Naive thymus-derived CD4-positive, alpha-beta T cell (primary cell): ENCODE results near the gene CABCOCO1. TPM values are rescaled to one million over a fixed set of nuclear protein-coding genes. Genes with fewer than 3 reads are reported as not detected.

Source experiments
- ATAC-seq: fragments of 150-1000 bp; cut with Tn5 transposase; 2 replicates; pipeline ENCODE4 v1.10.0; 2021; ENCODE audit warnings: mild to moderate bottlenecking, moderate library complexity
- CTCF ChIA-PET: fragments of 350-600 bp; sonication (Branson Sonifier 250); formaldehyde crosslinking; loops from one replicate; lab custom pipeline; 2021; ENCODE audit warnings: antibody characterized with exemption; lab: Charles Lee
- POLR2A ChIA-PET: fragments of 350-600 bp; sonication (Branson Sonifier 250); formaldehyde crosslinking; loops from one replicate; lab custom pipeline; 2021; ENCODE audit warnings: antibody characterized with exemption, inconsistent platforms; lab: Charles Lee
- DNase-seq, 9 donors: peaks; one replicate each; pipeline versions ENCODE4 v3.0.0 to v3.0.0-alpha.2; 2020 to 2022; ENCODE audit warnings: mixed read lengths in 1 of 9
- H3K27ac ChIP-seq: one replicate; pipeline ENCODE4 v1.7.0; 2013; ENCODE audit warnings: mild to moderate bottlenecking, low read depth, low read length, moderate library complexity
- H3K27me3 ChIP-seq, 2 donors: one replicate each; pipeline ENCODE4 v1.7.0; 2013; ENCODE audit warnings: low read length in 2 of 2, mild to moderate bottlenecking in 2 of 2, moderate library complexity in 2 of 2; ENCODE audit not compliant: control insufficient read depth in 2 of 2, insufficient read depth in 2 of 2
- H3K36me3 ChIP-seq, 3 experiments: 1 replicate in 2 of 3; 2 replicates in 1 of 3; pipeline ENCODE4 v1.7.0; 2013; ENCODE audit warnings: low read length in 3 of 3, mild to moderate bottlenecking in 3 of 3, moderate library complexity in 1 of 3; ENCODE audit not compliant: insufficient read depth in 3 of 3, control insufficient read depth in 2 of 3
- H3K4me1 ChIP-seq, 2 donors: one replicate each; pipeline ENCODE4 v1.7.0; 2013; ENCODE audit warnings: low read length in 2 of 2, mild to moderate bottlenecking in 2 of 2, moderate library complexity in 1 of 2; ENCODE audit not compliant: control insufficient read depth in 2 of 2, insufficient read depth in 2 of 2
- H3K4me3 ChIP-seq: 2 replicates; pipeline ENCODE4 v1.7.0; 2013; ENCODE audit warnings: mild to moderate bottlenecking, low read length
- H3K9me3 ChIP-seq, 3 experiments: 1 replicate in 2 of 3; 2 replicates in 1 of 3; pipeline ENCODE4 v1.7.0; 2013; ENCODE audit warnings: low read length in 3 of 3; ENCODE audit not compliant: control insufficient read depth in 2 of 3
- H3K27ac Mint-ChIP-seq, 9 donors: one replicate each; pipeline ENCODE4 v1.8.0; 2020 to 2022; ENCODE audit warnings: mixed read lengths in 9 of 9, mild to moderate bottlenecking in 8 of 9, moderate library complexity in 5 of 9, inconsistent platforms in 2 of 9
- H3K27me3 Mint-ChIP-seq, 5 donors: one replicate each; pipeline ENCODE4 v1.8.0; 2021 to 2022; ENCODE audit warnings: mixed read lengths in 5 of 5, mild to moderate bottlenecking in 1 of 5
- H3K36me3 Mint-ChIP-seq, 5 donors: one replicate each; pipeline ENCODE4 v1.8.0; 2020 to 2022; ENCODE audit warnings: mixed read lengths in 5 of 5, mild to moderate bottlenecking in 3 of 5, inconsistent platforms in 1 of 5
- H3K4me1 Mint-ChIP-seq, 7 donors: one replicate each; pipeline ENCODE4 v1.8.0; 2020 to 2022; ENCODE audit warnings: mixed read lengths in 7 of 7, mild to moderate bottlenecking in 3 of 7, inconsistent platforms in 1 of 7
- H3K4me3 Mint-ChIP-seq, 10 donors: one replicate each; pipeline ENCODE4 v1.8.0; 2020 to 2022; ENCODE audit warnings: mild to moderate bottlenecking in 10 of 10, mixed read lengths in 10 of 10, moderate library complexity in 6 of 10, inconsistent platforms in 2 of 10
- H3K9me3 Mint-ChIP-seq, 11 donors: one replicate each; pipeline ENCODE4 v1.8.0; 2020 to 2022; ENCODE audit warnings: mixed read lengths in 11 of 11, mild to moderate bottlenecking in 4 of 11, inconsistent platforms in 1 of 11, moderate library complexity in 1 of 11
- intact Hi-C, 2 donors: fragments of 100-400 bp; cut with micrococcal nuclease; formaldehyde crosslinking; loops; one replicate each; pipeline ENCODE4 v1.15.1; 2023
- polyA plus RNA-seq, 2 donors: library from polyadenylated mRNA; unstranded; fragments of 300-500 nt; fragmentation: Illumina TruSeq; gene quantifications; one replicate each; pipeline ENCODE4 v1.2.3, GENCODE V29; 2021
- total RNA-seq, 6 experiments: library from RNA in 5 of 6; stranded (reverse) in 5 of 6; gene quantifications; 1 replicate in 5 of 6; 2 replicates in 1 of 6; pipeline ENCODE4 v1.2.3 and lab custom pipeline; 2021 to 2026

CABCOCO1 gene
- total and polyA plus RNA-seq, 7 experiments from 2014 or later: not detected

DNA sequence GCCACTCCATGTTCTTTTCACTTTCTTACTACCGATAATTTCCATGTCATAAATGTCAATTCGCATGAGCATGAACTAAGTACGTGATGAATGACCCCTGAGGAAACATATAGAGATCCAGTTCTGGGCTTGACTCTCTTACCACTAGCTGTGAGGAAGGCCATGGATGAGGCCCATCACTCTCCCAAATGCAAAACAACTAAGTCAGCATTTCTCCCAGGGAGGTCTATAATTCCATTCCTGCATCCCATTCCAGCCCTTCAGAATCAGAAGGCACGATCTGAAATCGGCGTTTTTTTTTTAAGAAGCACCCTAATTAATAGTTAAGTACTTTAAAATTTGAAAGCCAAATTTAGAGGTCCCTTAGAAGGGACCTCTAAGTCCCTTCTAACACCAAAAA lies 116.5 kb downstream of the CABCOCO1 start:
- Histone ChIP-seq H3K4me1 (no peaks in the 10 kb centered on the region), H3K4me3 (no peak overlapping the region), H3K27me3 (no peaks in the 10 kb centered on the region), H3K9me3 (no peaks in the 10 kb centered on the region), H3K36me3 (no peaks in the 10 kb centered on the region), H3K27ac (no peak overlapping the region)
- ATAC-seq: no peak
- intact Hi-C loops: no loop called here
- H3K4me1 Mint-ChIP-seq: peaks cover 0 to 23% (median 0%) of the 10 kb centered on the region in 7 donors
- H3K9me3 Mint-ChIP-seq: peaks cover 0 to 5% (median 0%) of the 10 kb centered on the region in 11 donors
- peaks cover 0 to 7% (median 0%) of the 10 kb centered on the region in 5 donors for H3K36me3 Mint-ChIP-seq
- H3K4me3 Mint-ChIP-seq: no peak overlapping the region
- H3K27me3 Mint-ChIP-seq: peaks cover 0 to 5% (median 0%) of the 10 kb centered on the region in 5 donors
- ChIA-PET CTCF (interaction anchor here (0.6 kb wide), 1 partner anchor 1834 kb away, joined by 4 read pairs; no protein-coding TSS in a partner anchor), POLR2A (no interaction called here)
- DNase-seq: no peak
- peak overlapping the region in 1 of 9 donors; percentile 3 for H3K27ac Mint-ChIP-seq

DNA sequence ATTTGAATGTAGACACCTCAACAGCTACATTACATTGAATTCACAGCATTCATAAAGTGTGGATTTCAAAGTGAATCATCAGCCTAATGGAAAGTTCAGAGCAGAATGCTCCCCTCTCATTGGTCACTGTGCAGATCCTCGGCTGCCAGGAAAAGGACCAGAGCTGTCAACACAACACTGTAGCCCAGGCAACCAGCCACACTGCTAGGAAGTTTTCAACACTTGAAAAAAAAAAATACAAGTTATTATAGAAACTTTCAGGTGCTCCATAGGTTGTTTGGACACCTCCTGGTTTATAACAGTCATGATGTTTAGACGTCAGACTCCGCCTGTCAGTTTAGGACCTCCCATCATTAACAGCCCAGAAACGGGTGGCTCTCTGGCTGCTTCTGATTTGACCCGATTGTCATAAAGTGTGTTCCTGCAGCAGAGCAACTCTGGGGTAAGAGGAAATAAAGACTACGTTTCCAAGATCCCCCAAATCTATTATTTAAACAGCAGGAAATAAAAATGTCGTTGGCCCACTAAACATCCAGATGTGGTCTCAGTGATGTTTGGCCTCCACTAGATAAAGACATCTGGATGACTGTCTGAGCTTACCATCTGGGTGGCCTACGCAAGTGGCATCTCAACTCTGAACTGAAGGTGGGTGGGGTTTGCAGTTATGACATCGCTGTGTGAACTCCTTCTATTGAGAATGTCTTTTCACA lies 117.4 kb downstream of the CABCOCO1 start:
- intact Hi-C loops: no loop called here
- no peak for DNase-seq
- Histone ChIP-seq H3K4me1 (no peaks in the 10 kb centered on the region), H3K27ac (no peak overlapping the region), H3K4me3 (no peak overlapping the region), H3K27me3 (no peaks in the 10 kb centered on the region), H3K36me3 (no peaks in the 10 kb centered on the region), H3K9me3 (no peaks in the 10 kb centered on the region)
- peaks cover 0 to 7% (median 0%) of the 10 kb centered on the region in 11 donors for H3K9me3 Mint-ChIP-seq
- CTCF ChIA-PET: no interaction called here
- H3K27ac Mint-ChIP-seq: no peak overlapping the region
- H3K4me1 Mint-ChIP-seq: peaks cover 0 to 31% (median 0%) of the 10 kb centered on the region in 7 donors
- peaks cover 0 to 9% (median 0%) of the 10 kb centered on the region in 5 donors for H3K36me3 Mint-ChIP-seq
- POLR2A ChIA-PET: no interaction called here
- peaks cover 0 to 5% (median 0%) of the 10 kb centered on the region in 5 donors for H3K27me3 Mint-ChIP-seq
- peak; percentile 60 for ATAC-seq
- no peak overlapping the region for H3K4me3 Mint-ChIP-seq

- no peak overlapping the region for H3K4me3 ChIP-seq
These were observed 118.0 kb downstream of the CABCOCO1 start for GRCh38 chr10:61780732-61781131.

DNA sequence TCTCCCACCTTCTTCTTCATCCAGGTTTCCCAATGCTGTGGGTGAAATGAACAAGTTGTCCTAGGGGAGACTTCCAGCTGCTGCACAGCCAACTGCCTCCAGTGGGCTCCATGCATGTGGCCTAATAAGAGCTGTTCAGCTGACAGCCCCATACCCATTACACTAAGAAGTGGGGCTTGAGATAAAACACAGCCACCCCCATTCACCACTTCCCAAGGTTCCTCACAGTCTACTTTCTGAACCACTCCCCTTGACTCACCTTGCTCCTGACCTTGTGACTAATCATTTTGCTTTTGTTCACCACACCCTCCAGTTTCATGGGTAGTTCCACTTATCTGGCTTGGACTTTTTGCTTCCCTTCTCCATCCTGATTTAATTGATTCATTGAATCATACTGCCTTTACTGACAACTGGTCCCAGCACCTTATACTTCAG lies 119.3 kb downstream of the CABCOCO1 start:
- no peaks in the 10 kb centered on the region for H3K9me3 ChIP-seq
- DNase-seq (no peak), ATAC-seq (no peak)
- H3K4me3 ChIP-seq: no peak overlapping the region
- no peaks in the 10 kb centered on the region for H3K4me1 ChIP-seq
- Mint-ChIP-seq H3K36me3 (peaks cover 0 to 9% (median 0%) of the 10 kb centered on the region in 5 donors), H3K9me3 (peaks cover 0 to 7% (median 0%) of the 10 kb centered on the region in 11 donors), H3K27ac (no peak overlapping the region), H3K27me3 (peaks cover 0 to 5% (median 0%) of the 10 kb centered on the region in 5 donors), H3K4me1 (peaks cover 0 to 46% (median 3%) of the 10 kb centered on the region in 7 donors), H3K4me3 (no peak overlapping the region)
- H3K27me3 ChIP-seq: no peaks in the 10 kb centered on the region
- intact Hi-C loops: no loop called here
- POLR2A ChIA-PET: no interaction called here
- H3K36me3 ChIP-seq: no peaks in the 10 kb centered on the region
- H3K27ac ChIP-seq: no peak overlapping the region
- CTCF ChIA-PET: no interaction called here

More at GRCh38 chr10:61780732-61781131, 118.0 kb downstream of the CABCOCO1 start:
- H3K27ac Mint-ChIP-seq: no peak overlapping the region
- H3K36me3 ChIP-seq: no peaks in the 10 kb centered on the region
- peaks cover 0 to 9% (median 0%) of the 10 kb centered on the region in 5 donors for H3K36me3 Mint-ChIP-seq
- ATAC-seq: no peak
- no peak overlapping the region for H3K4me3 Mint-ChIP-seq
- no peaks in the 10 kb centered on the region for H3K4me1 ChIP-seq
- no peak for DNase-seq
- H3K9me3 ChIP-seq: no peaks in the 10 kb centered on the region
- peaks cover 0 to 38% (median 0%) of the 10 kb centered on the region in 7 donors for H3K4me1 Mint-ChIP-seq
- no peaks in the 10 kb centered on the region for H3K27me3 ChIP-seq
- no peak overlapping the region for H3K27ac ChIP-seq
- CTCF ChIA-PET: no interaction called here
- intact Hi-C loops: no loop called here
- H3K9me3 Mint-ChIP-seq: peaks cover 0 to 7% (median 0%) of the 10 kb centered on the region in 11 donors
- POLR2A ChIA-PET: interaction anchor here (0.6 kb wide), 1 partner anchor 736 kb away, joined by 3 read pairs; no protein-coding TSS in a partner anchor
- H3K27me3 Mint-ChIP-seq: peaks cover 0 to 5% (median 0%) of the 10 kb centered on the region in 5 donors

- Histone ChIP-seq H3K4me3 (no peak overlapping the region), H3K36me3 (no peaks in the 10 kb centered on the region), H3K27me3 (no peaks in the 10 kb centered on the region), H3K4me1 (no peaks in the 10 kb centered on the region), H3K9me3 (no peaks in the 10 kb centered on the region), H3K27ac (no peak overlapping the region)
- H3K27ac Mint-ChIP-seq: peak overlapping the region in 1 of 9 donors; percentile 48
- peaks cover 0 to 9% (median 0%) of the 10 kb centered on the region in 5 donors for H3K36me3 Mint-ChIP-seq
- ChIA-PET CTCF (no interaction called here), POLR2A (no interaction called here)
- peaks cover 0 to 5% (median 0%) of the 10 kb centered on the region in 5 donors for H3K27me3 Mint-ChIP-seq
- ATAC-seq (no peak), DNase-seq (peak in 1 of 9 donors; percentile 30)
- H3K4me1 Mint-ChIP-seq: peaks cover 0 to 50% (median 4%) of the 10 kb centered on the region in 7 donors
- H3K4me3 Mint-ChIP-seq: peak overlapping the region in 1 of 10 donors; percentile 9
- intact Hi-C loops: no loop called here
- peaks cover 0 to 7% (median 0%) of the 10 kb centered on the region in 11 donors for H3K9me3 Mint-ChIP-seq
These were observed 121.8 kb downstream of the CABCOCO1 start for GRCh38 chr10:61784354-61785133.

- intact Hi-C loops: no loop called here
These were observed 122.9 kb downstream of the CABCOCO1 start for GRCh38 chr10:61785473-61786105.

More at GRCh38 chr10:61785473-61786105, 122.9 kb downstream of the CABCOCO1 start:
- Histone ChIP-seq H3K4me1 (no peaks in the 10 kb centered on the region), H3K4me3 (no peak overlapping the region), H3K27ac (no peak overlapping the region), H3K36me3 (no peaks in the 10 kb centered on the region), H3K27me3 (no peaks in the 10 kb centered on the region), H3K9me3 (no peaks in the 10 kb centered on the region)
- H3K36me3 Mint-ChIP-seq: peaks cover 0 to 9% (median 0%) of the 10 kb centered on the region in 5 donors
- ChIA-PET CTCF (no interaction called here), POLR2A (no interaction called here)
- no peak for DNase-seq
- no peak for ATAC-seq
- peak overlapping the region in 1 of 10 donors; percentile 4 for H3K4me3 Mint-ChIP-seq
- peaks cover 0 to 46% (median 0%) of the 10 kb centered on the region in 7 donors for H3K4me1 Mint-ChIP-seq
- peaks cover 0 to 7% (median 0%) of the 10 kb centered on the region in 11 donors for H3K9me3 Mint-ChIP-seq
- peaks cover 0 to 5% (median 0%) of the 10 kb centered on the region in 5 donors for H3K27me3 Mint-ChIP-seq
- peak overlapping the region in 1 of 9 donors; percentile 48 for H3K27ac Mint-ChIP-seq
